ENCODE data around the gene C11orf21. TPM values are rescaled to one million over a fixed set of nuclear protein-coding genes. Genes with fewer than 3 reads are reported as not detected.

C11orf21 gene
- total RNA-seq, 6 donors from 2014 or later, result 2.3 to 20.3 (median 9.5) TPM

DNA sequence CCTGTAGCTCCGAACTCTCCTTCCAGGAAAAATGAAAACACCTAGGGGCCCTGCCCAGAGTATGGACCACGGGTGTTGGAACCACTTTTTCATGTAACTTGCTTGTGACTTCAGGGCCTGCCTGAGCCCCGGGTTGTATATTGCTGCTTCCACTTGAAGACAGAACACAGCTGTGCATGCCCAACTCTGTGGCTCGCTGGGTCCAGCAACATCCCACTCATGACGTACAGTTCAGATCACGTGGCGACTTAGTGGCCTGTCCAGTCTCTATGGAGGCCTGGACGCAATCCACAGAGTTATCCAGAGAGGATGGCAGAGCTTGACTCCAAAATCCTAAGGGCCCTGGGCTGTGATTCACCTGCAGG, 6.8 kb downstream of the C11orf21 start:
- peaks cover 0 to 13% (median 6%) of the 10 kb centered on the region in 4 donors for H3K4me1 ChIP-seq
- H3K27me3 ChIP-seq, result no peaks in the 10 kb centered on the region
- H3K36me3 ChIP-seq, result no peaks in the 10 kb centered on the region
- ATAC-seq (ENCODE audit: low FRiP score in 2 of 2), result no peak
- H3K9me3 ChIP-seq, result no peaks in the 10 kb centered on the region
- H3K27ac ChIP-seq, result no peak overlapping the region
- TF ChIP-seq POLR2AphosphoS5 (IDR thresholded peaks at IDR 0.05), result no peak
- TF ChIP-seq EP300 (IDR thresholded peaks at IDR 0.05), result no peak
- TF ChIP-seq, protein P1, sequence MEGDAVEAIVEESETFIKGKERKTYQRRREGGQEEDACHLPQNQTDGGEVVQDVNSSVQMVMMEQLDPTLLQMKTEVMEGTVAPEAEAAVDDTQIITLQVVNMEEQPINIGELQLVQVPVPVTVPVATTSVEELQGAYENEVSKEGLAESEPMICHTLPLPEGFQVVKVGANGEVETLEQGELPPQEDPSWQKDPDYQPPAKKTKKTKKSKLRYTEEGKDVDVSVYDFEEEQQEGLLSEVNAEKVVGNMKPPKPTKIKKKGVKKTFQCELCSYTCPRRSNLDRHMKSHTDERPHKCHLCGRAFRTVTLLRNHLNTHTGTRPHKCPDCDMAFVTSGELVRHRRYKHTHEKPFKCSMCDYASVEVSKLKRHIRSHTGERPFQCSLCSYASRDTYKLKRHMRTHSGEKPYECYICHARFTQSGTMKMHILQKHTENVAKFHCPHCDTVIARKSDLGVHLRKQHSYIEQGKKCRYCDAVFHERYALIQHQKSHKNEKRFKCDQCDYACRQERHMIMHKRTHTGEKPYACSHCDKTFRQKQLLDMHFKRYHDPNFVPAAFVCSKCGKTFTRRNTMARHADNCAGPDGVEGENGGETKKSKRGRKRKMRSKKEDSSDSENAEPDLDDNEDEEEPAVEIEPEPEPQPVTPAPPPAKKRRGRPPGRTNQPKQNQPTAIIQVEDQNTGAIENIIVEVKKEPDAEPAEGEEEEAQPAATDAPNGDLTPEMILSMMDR (IDR thresholded peaks at IDR 0.05), result no peak
- TF ChIP-seq POLR2A (IDR thresholded peaks at IDR 0.05), result no peak
- DNase-seq, result peak in 1 of 2 donors; percentile 19
- WGBS, 2 donors, result 81% methylated on average over 8 of the region's 8 CpGs; no CpG with 5 or more reads in 1 of the 2 donors
- no peak overlapping the region for H3K4me3 ChIP-seq

GRCh38 chr11:2293984-2294925, 7.5 kb downstream of the C11orf21 start:
- no peaks in the 10 kb centered on the region for H3K27me3 ChIP-seq
- H3K27ac ChIP-seq, result no peak overlapping the region
- peak in 1 of 2 donors; percentile 66 for ATAC-seq (ENCODE audit: low FRiP score in 2 of 2)
- TF ChIP-seq POLR2A (IDR thresholded peaks at IDR 0.05), result no peak
- no peak for TF ChIP-seq EP300 (IDR thresholded peaks at IDR 0.05)
- no peak for TF ChIP-seq POLR2AphosphoS5 (IDR thresholded peaks at IDR 0.05)
- TF ChIP-seq, protein P1 (IDR thresholded peaks at IDR 0.05), result peak in 1 of 6 experiments; percentile 10
- peak in 1 of 2 donors; percentile 20 for DNase-seq
- H3K9me3 ChIP-seq, result no peaks in the 10 kb centered on the region
- H3K4me3 ChIP-seq, result no peak overlapping the region
- no peaks in the 10 kb centered on the region for H3K36me3 ChIP-seq
- peaks cover 0 to 12% (median 9%) of the 10 kb centered on the region in 4 donors for H3K4me1 ChIP-seq
- WGBS, 2 donors, result 68 to 84% methylated on average over 12 to 27 of the region's 27 CpGs

DNA sequence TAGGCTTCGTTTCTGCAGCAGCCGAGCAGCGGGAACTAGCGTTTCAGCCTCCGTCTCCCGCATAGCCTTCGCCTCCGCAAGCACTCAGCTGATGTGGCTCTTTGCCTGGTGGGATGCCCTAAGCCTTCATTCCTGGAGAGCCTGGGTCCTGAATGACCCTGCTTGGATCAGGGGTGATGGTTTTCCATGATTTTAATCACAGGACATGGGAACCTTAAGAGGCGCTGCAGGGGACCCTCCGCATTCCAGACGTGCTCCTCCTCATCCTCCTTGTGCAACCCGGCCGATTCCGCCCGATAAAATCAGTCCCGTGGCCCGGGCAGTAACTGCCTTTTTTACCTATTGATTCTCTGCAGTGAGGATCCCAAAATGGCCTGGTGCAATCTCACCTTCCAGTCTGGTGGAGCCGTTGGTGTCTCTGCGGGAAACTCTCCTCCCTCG, 8.2 kb downstream of the C11orf21 start:
- H3K36me3 ChIP-seq, result no peaks in the 10 kb centered on the region
- peaks cover 0 to 12% (median 9%) of the 10 kb centered on the region in 4 donors for H3K4me1 ChIP-seq
- TF ChIP-seq EP300 (IDR thresholded peaks at IDR 0.05) (no peak), POLR2A (IDR thresholded peaks at IDR 0.05) (no peak), POLR2AphosphoS5 (IDR thresholded peaks at IDR 0.05) (no peak)
- TF ChIP-seq, protein P1 (IDR thresholded peaks at IDR 0.05), result no peak
- WGBS, 2 donors, result 83 to 88% methylated on average over 20 of the region's 20 CpGs
- H3K27ac ChIP-seq, result no peak overlapping the region
- no peaks in the 10 kb centered on the region for H3K9me3 ChIP-seq
- no peak overlapping the region for H3K4me3 ChIP-seq
- no peaks in the 10 kb centered on the region for H3K27me3 ChIP-seq
- DNase-seq (peak in 1 of 2 donors; percentile 12), ATAC-seq (ENCODE audit: low FRiP score in 2 of 2) (no peak)

- Histone ChIP-seq H3K36me3 (no peaks in the 10 kb centered on the region), H3K4me3 (no peak overlapping the region), H3K4me1 (peaks cover 0 to 12% (median 9%) of the 10 kb centered on the region in 4 donors), H3K27ac (peak overlapping the region in 3 of 4 donors; percentile 21 to 69 (median 59)), H3K27me3 (no peaks in the 10 kb centered on the region), H3K9me3 (no peaks in the 10 kb centered on the region)
- 45 to 46% methylated on average over 9 to 10 of the region's 10 CpGs for WGBS, 2 donors
- ATAC-seq (ENCODE audit: low FRiP score in 2 of 2), result no peak
- TF ChIP-seq POLR2A (IDR thresholded peaks at IDR 0.05) (no peak), POLR2AphosphoS5 (IDR thresholded peaks at IDR 0.05) (no peak), EP300 (IDR thresholded peaks at IDR 0.05) (no peak)
- TF ChIP-seq, protein P1 (IDR thresholded peaks at IDR 0.05), result no peak
- DNase-seq, result peak in 1 of 2 donors; percentile 50
These were observed 11.3 kb downstream of the C11orf21 start for GRCh38 chr11:2290351-2290841.

Data from upper lobe of left lung (tissue), 6 donors.